ENCODE measurements around the gene EZH2.

Gene EZH2

DNA sequence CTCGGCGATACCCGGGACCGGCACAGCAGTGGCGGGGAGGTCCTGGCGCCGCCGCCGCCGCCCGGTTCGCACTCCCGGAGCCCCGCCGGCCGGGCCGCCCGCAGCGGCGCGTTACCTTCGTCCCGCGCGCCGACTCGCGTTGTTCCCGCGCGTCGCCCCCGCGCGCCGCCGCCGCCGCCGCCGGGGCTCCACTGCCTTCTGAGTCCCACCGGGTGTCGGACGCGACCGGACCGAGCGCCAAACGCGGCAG lies at the start of gene EZH2:
TSS of gene EZH2 (minus strand) at position 243 of the 250 bp plus-strand sequence. CDS start 36,993 bp downstream, outside the sequence.
- no peak for DNase-seq

DNA sequence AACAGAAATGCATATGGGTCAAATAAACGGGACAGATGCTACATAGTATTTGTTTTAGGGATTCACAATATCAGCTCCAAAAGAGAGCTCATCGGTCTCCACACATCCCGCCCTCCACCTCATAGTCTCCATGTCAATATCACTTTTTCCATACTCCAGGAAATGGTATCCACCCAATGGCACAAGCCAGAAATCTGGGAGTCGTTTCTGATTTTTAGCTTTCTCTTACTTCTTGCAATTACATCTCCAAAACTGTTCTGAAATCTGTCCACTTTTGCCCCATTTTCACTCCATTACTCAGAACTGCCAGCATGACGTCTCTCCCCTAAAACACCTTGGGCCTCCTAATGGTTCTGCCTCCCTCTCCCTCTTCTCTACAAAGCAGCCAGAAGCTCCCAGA lies 47.4 kb upstream of the EZH2 start:
- DNase-seq = no peak

DNA sequence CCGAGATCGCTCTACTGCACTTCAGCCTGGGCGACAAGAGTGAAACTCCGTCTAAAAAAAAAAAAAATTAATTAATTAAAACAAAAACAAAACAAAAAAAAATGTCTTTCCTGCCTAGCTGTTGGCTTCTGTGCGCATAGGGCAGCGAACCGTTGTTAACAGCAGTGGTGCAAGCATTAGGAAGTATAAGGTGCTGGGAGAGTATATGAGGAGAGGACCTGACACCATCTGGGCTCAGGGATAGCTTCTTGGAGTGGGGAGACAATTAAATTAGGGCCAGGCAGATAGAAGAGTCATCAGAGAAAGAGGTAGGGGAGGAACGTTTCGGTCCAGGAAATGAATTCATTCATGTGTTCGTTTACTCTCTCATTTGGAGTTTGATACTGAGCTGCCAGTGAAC lies 46.2 kb upstream of the EZH2 start:
- DNase-seq = no peak

DNA sequence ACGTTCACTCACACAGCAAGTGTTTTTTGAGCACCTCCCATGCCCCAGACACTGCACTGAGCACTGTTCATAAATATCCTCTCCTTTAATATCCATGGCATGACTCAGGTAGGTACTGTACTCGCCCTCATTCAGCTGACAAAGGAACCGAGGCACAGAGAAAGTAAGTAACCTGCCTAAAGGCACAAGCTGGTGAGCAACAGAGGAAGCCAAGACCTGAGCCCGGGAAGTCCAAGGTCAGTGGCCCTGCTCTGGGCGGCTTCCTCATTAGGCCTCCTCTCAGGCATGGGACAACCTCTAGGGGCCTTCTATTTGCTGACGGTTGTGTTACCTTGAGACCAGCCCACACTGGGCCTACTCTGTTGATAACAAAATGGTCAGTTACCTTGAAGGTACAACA lies 45.1 kb upstream of the EZH2 start:
- DNase-seq = no peak

DNA sequence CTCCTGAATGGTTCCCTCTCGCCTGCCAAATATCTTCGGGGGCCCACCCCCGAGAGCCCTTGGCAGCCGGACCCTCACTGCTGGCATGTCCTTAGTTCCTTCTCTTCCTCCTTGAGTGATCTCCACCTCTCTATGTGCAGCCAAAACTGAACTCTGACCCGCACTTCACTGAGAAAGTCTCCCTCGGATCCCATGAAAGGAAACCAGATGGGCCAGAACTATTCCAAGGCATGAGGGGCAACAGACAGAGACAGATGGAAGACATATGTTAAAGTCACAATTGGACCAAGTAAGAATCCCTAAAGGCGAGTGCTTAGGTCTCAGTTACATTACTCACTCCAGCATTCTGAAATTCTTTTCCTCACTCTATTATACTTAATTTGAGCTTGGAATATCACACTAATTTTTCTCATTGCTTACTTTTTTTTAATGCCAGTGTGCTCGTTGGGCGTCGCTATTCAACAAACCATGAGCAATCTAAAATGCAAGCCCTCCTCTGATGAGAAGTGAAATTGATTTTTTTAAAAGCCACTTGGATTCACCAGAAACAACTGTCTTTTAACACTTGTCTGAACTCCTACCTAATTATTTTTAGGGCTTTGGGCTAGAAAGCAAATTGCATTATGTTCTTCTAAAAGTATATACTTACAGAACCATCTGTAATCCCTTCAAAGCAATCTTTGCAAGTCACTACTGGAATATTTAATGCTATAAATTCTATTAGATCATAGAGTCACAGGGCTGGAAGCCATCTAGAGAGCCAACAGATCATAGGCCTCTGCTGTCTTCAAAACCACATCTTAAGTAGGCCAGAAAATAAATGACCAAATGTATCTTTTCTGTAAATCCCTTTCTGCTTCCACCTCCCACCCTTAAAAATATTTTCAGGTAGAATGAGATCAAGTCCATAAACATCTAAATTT lies 43.3 kb upstream of the EZH2 start:
- DNase-seq = no peak

DNA sequence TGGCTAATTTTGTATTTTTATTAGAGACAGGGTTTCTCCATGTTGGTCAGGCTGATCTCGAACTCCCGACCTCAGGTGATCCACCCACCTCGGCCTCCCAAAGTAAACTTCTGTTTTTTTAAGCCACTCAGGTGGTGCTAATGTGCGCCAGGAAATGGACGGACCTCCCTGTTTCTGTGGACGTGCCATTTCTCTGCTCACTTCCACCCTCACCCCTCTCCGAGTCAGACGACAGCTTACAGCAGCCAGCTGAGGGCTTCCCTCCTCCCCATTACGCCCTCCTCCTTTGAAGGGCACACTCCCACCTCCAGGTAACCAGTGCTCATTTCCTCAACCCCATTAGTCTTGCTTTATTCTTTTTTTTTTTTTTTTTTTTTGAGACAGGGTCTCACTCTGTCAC lies 41.7 kb upstream of the EZH2 start:
- DNase-seq = no peak

DNA sequence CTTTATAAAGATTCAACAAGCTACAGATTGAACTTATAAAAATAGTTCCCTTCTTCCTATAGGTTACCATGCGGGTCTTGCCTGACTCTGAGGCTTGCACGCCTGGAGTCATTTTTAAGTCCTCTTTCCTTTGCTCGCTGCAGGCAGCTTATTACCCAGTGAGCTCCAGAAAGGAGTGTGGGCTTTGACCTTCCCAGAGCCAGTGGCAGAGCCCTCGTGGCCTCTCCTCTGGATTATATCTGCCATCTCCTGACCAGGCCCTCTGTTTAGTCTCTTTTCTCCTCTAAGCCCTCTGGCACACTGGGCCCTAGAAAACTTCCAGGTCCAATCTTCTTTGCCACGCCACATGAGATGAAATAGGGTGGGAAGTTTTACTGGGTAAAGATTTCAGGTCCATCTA lies 39.9 kb upstream of the EZH2 start:
- DNase-seq = no peak

DNA sequence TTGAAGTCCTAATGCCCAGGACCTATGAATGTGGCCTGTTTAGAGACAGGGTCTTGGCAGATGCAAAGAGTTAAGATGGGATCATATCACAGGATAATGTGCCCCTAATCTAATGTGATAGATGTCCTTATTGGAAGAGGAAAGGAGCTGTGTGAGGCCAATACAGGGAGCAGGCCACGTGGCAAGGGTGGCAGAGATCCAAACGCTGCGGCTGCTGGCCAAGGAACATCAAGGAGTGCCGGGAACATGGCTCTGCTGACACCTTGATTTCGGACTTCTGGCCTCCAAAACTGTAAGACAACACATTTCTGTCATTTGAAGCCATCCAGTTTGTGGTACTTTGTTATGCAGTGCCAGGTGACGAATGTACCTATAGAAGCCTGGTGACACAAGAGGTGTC lies 37.7 kb upstream of the EZH2 start:
- DNase-seq = no peak

DNA sequence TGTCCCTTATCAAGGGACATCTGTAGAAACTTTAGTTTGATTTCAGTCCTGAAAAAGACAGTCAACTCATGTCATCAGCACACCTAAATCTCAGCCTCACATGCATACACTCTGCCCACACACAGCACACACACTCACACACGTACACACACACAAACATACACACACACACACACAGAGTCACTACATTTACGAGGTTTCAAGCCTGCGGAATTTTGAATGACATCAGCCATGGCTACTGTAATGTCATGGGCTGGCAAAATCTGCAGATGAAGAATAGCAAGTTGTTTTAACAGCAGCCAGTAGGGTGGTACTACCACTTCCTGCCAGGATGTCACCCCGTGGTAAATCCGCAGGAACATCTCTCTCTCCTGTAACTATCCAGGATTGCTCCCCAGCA lies 37.1 kb upstream of the EZH2 start:
- DNase-seq = no peak

DNA sequence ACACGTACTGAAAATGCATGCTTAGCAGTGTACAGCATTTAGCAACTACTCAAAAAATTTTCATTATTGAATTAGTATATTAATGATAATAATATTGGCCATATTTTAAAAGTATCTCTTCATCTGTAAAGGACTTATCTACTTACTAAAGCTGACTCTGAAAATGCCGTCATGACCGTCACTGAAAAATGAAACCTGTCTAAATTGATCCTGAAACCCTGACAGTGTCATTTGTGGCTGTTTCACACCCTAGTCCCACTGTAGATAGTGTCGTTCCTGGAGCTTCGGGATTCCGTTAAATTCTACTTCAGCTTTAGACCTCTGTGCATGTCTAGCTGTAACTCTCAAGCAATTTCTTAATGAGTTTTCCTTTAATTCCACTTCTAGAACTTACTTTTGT lies 35.8 kb upstream of the EZH2 start:
- no peak for DNase-seq

DNA sequence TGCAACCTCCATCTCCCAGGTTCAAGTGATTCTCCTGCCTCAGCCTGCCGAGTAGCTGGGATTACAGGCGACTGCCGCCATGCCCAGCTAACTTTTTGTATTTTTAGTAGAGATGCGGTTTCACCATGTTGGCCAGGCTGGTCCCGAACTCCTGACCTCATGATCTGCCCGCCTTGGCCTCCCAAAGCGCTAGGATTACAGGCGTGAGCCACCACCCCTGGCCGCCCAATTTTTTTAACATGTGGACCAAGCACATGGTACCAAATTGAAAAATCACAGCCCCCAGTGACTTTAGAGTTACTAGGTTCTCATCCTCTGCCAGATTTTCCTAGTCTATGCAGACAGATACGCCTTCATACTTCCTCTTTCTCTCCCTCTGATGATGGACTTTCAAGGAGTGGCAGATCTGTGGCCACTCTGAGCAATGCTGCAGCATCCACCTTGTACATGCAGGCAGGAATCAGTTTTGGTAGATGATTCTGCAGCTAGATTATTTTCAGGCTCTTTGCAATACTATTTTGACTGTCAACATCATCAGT lies 34.0 kb upstream of the EZH2 start:
- peak; percentile 38 for DNase-seq

DNA sequence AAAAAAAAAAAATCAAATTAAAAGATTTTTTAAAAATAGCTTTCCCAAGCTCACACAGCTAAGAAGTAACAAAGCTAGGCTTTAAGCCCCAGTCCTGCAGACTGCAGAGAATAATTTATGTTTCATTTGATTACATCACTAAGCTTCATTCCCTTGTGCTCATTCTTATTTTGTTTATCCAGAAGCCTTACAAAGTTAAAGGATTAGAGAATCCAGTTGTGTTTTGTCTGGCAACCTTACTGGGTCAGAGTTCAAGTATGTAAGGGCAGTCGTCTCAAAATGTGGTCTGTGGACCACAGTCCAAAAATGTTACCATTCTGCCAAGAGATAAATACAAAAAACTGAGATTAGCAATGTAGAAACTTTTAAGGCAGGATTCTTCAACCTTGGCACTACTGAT lies 32.1 kb upstream of the EZH2 start:
- no peak for DNase-seq

DNA sequence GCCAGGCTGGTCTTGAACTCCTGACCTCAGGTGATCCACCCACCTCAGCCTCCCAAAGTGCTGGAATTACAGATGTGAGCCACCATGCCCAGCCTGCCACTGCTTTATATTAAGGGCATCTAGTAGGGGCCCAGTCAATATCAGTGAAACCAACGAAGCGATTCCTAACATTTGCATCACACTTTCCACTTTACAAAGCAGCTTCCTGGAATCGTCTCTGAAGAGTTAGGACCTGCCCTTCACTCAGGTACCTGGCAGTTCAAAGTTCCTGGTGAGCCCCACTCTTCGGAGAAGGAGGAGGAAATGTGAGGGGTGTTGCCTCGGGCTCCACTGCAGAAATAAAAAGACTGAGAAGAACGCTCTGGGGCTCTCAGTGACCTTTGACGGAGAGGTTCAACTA lies 31.1 kb upstream of the EZH2 start:
- DNase-seq = no peak

DNA sequence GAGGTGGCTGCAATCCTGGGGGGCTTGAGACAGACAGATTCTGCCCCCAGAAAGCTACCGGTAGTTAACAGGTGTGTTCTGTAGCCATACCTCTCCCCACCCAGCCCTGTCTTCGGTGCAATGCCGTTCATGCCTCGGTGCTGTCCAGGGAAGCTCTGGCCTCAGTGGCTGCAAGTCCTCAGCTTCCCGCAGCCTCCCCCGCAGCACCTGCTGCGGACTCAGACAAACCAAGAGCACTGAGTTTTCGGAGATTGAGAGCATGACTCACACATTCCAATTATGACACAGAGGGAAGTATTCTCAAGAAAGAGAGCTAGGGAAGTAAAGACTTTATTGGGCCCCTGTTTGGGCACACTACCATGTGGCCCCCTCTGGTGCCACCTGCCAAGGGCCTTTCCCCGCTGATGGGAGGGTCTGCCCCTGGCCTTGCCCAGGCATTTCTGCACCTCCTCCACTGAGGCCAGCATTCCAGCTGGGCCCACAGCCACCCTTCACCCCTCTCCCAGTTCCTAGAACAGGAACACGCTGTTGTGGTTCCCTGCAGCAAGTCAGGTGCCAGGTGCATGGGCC lies 30.2 kb upstream of the EZH2 start:
- DNase-seq = peak; percentile 23

DNA sequence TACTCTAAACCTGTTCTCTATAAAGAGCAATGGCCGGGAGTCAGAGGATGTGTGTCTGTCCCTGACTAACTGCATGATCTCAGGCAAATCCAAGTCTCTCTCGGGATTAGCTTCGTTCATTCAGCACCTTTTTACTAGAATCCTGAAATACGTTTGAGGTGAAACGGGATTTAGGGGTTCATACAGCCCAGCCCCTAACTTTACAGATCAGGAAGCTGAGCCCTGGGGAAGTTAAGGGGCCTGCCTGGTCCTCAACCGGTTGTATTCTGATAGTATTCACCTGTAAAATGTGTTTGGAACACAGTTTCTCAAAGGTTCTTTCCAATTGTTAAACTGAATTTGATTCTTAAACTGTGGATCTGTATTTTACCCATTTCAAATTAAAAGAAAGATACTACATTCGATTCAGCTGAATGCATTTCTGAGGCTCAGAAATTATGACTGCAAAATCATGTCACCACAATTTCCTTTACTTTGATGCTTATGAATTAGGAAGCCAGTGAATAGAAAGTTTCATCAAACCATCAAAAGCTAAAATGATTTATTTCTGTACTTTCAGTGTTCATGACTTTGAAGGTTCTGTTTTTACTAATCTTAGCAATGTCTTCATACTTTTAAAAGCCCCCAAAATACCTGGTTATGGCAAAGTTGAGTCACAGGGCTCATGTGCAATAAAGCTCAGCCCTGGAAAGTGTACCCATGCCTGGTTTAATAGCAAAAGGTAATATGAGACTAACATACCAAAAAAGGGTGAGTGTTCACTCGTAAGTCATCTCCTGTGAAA lies 28.9 kb upstream of the EZH2 start:
- DNase-seq = no peak

DNA sequence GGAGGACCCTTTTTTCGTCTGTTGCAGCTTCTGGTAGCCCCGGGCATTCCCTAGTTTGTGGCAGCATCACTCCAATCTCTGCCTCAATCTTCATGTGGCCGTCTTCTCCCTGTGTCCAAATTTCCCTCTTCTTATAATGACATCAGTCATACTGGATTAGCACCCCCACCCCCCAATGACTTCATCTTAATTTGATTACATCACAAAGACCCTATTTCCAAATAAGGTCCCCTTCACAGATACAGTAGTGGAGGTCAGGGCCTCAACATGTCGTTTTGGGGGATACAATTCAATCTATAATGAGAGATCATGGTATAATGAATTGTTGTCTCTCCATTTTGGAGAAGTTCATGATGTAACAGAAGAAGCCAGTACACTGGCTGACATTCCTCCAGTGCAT lies 28.1 kb upstream of the EZH2 start:
- DNase-seq = no peak

DNA sequence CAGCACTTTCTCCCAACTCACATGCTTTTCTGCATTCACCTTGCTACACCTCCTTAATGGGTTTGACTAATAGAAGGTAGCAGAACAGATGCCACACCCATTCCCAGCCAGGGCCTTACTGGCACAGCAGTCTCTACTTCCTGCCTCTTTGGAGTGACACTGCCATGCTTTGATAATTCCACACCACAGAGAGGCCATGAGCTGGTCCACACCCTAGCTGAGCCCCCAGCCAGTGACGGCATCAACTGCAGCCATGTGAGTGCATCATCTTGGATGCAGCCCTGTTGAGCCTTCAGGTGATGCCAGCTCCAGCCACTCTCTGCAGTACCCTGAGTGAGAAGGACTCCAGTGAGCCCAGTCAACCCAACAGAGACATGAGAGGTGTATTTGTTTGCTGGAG lies 27.5 kb upstream of the EZH2 start:
- DNase-seq = no peak

DNA sequence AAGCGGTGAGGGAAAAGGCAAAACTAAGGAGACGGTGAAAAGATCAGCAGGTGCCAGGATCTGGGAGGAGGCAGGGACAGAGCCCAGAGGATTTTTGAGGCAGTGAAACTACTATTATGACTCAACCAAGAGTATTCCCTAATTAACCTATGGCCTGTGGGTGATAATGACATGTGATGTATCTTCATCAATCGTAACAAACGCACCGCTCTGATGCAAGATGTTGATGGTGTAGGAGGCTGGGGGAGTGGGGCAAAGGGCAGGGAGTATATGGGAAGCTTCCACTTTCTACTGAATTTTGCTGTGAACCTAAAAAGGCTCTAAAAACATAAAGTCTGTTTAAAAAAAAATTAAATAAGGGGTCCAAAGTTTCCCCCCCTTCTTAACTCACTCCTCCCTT lies 25.5 kb upstream of the EZH2 start:
- DNase-seq = no peak

DNA sequence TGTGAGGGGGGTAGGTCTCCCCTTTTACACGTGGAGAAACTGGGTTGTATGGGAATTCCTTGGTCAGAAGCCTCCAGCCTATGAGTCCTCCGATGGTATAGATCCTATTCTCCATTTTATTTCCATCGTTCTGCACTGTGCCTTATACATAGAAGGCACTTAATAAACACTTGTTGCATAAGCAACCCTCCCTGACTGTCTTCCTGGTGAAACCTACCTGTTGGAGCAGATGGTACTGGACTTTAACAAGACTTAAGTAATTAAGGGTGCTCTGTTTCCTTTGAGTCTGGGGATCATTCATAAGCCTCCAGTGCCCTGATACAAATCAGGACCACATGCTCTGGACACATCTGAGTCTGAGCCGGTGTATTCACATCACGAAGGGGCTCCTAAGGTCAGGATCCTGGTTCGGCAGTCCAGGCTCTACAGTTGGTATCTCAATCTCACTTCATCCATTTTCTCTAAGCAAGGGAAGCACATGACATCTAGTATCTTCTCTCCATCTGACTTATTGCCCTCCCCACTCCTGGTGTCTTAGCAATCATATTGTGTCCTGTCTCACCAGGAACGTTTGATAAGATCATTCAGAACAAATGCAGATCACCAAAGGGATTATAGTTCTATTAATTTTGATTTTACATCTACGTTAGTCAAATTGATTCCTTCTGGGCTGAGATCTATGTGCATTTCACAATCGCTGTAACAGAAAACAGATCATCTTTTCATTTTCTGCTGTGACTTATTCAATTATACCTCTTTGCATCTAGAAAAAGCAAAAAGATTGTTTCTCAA lies 22.8 kb upstream of the EZH2 start:
- DNase-seq = no peak

DNA sequence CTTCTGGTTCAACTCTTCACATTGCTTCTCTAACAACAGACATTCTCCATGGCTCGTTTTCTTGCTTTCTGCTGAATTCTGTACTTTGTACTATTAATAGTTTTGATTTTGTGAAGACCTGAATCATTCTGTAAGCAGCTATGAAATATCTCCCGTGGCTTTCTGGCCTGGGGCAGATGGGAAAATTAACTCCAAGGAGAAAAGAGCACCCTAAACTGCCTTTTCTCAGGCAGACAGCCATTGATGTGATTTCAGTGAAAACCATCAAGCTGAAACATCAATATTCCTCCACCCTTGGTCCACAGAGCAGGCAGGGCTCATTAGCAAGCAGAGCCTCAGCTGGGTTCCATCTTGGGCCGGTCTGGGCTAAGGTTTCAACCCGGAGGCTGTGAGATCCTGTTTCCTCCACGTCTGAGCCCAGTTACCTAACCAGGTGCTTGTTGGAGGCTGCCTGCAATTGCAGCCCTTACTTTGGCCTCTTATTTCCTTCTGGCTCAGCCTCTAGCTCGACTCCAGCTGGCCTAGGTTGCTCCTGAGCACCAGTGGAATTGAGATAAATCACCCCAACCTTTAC lies 21.1 kb upstream of the EZH2 start:
- no peak for DNase-seq

DNA sequence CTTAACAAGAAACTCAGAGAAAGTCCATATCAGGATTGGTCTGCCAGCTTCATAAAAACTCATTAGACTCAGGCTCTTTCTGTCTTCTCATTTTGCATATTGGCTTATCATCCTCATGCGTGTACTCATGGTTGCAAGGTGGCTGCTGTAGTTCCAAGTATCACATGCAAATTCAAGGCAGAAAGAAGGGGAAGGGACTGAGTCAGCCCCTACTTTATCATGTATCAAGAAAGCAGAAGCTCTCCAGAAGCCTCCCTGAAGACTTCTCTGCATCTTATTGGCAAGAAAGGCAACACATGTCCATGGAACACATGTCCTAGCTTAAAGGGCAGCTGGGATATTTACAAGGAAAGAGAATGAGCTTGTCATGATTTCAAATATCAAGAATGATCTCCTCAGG lies 19.4 kb upstream of the EZH2 start:
- no peak for DNase-seq

DNA sequence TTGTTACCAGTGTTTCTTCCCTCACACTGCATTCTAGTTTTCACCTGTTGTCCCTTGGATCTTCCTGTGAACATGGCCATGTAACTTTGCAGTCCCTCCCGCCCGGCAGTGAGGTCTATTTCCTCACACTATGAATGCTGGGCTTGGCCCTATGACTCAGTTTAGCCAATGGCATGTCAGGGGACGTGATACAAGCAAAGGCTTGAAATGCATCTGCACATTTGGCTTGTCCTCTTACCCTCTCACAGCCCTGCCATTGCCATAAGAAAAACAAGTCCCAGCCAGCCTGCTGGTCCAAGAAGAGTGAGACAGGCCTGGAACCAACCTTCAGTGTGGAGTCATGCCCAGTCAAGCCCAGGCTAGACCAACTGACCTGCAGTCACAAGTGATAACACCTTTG lies 17.1 kb upstream of the EZH2 start:
- no peak for DNase-seq

Data from SIG-M5 (cell line).